Gastroesophageal sphincter (tissue), 3 donors: ENCODE measurements around the gene UBE2F.

Source experiments
- CTCF ChIP-seq, 4 experiments: fragments of 200-600 bp in 2 of 4; fragments of 450-650 bp in 2 of 4; sonication (generic) in 1 of 4; IDR thresholded peaks; one replicate each; pipeline ENCODE4 v1.5.1; 2017 to 2019; ENCODE audit warnings: antibody characterized with exemption in 4 of 4, mild to moderate bottlenecking in 2 of 4, moderate library complexity in 2 of 4
- EP300 ChIP-seq: sonication (generic); formaldehyde crosslinking; IDR thresholded peaks from one replicate; pipeline ENCODE4 v1.6.1; 2017; ENCODE audit warnings: antibody characterized with exemption, mild to moderate bottlenecking
- POLR2AphosphoS5 ChIP-seq: sonication (generic); formaldehyde crosslinking; IDR thresholded peaks from one replicate; pipeline ENCODE4 v1.6.1; 2017; ENCODE audit warnings: antibody characterized with exemption

- TF ChIP-seq CTCF (IDR thresholded peaks at IDR 0.05) (no peak), POLR2AphosphoS5 (no peak), EP300 (no peak)
Observed at GRCh38 chr2:238042090-238042489, 75.3 kb downstream of the UBE2F start.
